Neutrophil (primary cell): ENCODE measurements around the gene ASTN1.
"Not testable (repeated sequence)": the region's sequence is repeated elsewhere in the genome, so short reads cannot be mapped to it uniquely, and the experiment has no call there.

Source experiments
- H3K27ac ChIP-seq: fragments of 200-600 bp; sonication (generic); 2 replicates; pipeline ENCODE4 v1.5.1; 2016; ENCODE audit warnings: mild to moderate bottlenecking, moderate library complexity
- H3K27me3 ChIP-seq: fragments of 200-600 bp; sonication (generic); 2 replicates; pipeline ENCODE4 v1.6.0; 2016; ENCODE audit warnings: mild to moderate bottlenecking
- H3K36me3 ChIP-seq: fragments of 200-600 bp; sonication (generic); 2 replicates; pipeline ENCODE4 v1.5.1; 2017
- H3K4me1 ChIP-seq, 2 experiments: fragments of 200-600 bp in 1 of 2; sonication (generic) in 1 of 2; 1 replicate in 1 of 2; 2 replicates in 1 of 2; pipeline versions ENCODE4 v1.5.1 to v1.6.1; 2013 to 2016; ENCODE audit warnings: low read depth in 1 of 2, low read length in 1 of 2, mild to moderate bottlenecking in 1 of 2, moderate library complexity in 1 of 2; ENCODE audit not compliant: control insufficient read depth in 1 of 2, insufficient read depth in 1 of 2
- H3K4me3 ChIP-seq, 2 experiments: fragments of 200-600 bp in 1 of 2; sonication (generic) in 1 of 2; 1 replicate in 1 of 2; 2 replicates in 1 of 2; pipeline ENCODE4 v1.5.1; 2013 to 2016; ENCODE audit warnings: low read depth in 1 of 2, low read length in 1 of 2, mild to moderate bottlenecking in 1 of 2, moderate library complexity in 1 of 2
- H3K9me3 ChIP-seq: fragments of 200-600 bp; sonication (generic); 2 replicates; pipeline ENCODE4 v1.5.1; 2016
- TF ChIP-seq, protein P1 (sequence below): fragments of 200-600 bp; sonication (generic); IDR thresholded peaks from 2 replicates; pipeline ENCODE4 v1.5.1; 2016; ENCODE audit warnings: antibody characterized with exemption

Gene ASTN1

DNA sequence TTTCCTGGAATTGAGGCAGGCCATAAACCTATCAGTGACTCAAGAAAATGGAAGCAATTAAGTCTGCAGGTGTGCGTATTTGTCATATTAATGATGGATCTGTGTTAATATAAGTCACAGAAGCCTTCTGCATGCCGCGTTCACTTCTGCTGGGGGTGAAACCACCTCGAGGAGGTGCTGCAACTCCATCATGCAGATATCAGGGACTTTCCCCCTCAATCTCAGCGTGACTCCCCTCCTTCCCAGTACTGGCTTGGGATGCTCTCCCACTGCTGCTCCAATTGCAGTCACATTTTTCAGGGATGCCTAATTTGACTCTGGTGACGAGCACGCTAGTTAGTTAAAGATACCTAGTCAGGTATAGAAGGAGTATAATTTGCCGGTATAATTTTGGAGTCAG, 87.5 kb downstream of the ASTN1 start:
- no peaks in the 10 kb centered on the region for H3K9me3 ChIP-seq
- no peaks in the 10 kb centered on the region for H3K36me3 ChIP-seq
- TF ChIP-seq, protein P1, sequence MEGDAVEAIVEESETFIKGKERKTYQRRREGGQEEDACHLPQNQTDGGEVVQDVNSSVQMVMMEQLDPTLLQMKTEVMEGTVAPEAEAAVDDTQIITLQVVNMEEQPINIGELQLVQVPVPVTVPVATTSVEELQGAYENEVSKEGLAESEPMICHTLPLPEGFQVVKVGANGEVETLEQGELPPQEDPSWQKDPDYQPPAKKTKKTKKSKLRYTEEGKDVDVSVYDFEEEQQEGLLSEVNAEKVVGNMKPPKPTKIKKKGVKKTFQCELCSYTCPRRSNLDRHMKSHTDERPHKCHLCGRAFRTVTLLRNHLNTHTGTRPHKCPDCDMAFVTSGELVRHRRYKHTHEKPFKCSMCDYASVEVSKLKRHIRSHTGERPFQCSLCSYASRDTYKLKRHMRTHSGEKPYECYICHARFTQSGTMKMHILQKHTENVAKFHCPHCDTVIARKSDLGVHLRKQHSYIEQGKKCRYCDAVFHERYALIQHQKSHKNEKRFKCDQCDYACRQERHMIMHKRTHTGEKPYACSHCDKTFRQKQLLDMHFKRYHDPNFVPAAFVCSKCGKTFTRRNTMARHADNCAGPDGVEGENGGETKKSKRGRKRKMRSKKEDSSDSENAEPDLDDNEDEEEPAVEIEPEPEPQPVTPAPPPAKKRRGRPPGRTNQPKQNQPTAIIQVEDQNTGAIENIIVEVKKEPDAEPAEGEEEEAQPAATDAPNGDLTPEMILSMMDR = no peak
- no peak overlapping the region for H3K27ac ChIP-seq
- H3K4me3 ChIP-seq = no peak overlapping the region
- H3K27me3 ChIP-seq = no peaks in the 10 kb centered on the region
- no peaks in the 10 kb centered on the region for H3K4me1 ChIP-seq

DNA sequence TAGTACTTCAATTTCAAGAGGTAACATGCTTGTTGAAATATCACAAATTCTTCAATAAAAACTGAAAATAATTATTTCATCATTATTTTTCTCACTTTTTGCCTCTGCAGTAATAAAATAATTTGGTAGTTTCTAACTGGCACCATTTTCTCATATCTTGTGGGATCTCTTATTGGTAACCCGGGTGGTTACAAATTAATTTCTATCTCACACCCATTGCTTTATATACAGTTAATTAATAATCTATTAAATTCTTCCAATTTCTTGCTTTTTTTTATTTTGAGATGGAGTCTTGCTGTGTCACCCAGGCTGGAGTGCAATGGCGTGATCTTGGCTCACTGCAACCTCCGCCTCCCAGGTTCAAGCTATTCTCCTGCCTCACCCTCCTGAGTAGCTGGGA, 89.7 kb downstream of the ASTN1 start:
- not testable (repeated sequence) for H3K36me3 ChIP-seq, H3K4me1 ChIP-seq, H3K9me3 ChIP-seq, H3K27ac ChIP-seq, H3K27me3 ChIP-seq, H3K4me3 ChIP-seq

DNA sequence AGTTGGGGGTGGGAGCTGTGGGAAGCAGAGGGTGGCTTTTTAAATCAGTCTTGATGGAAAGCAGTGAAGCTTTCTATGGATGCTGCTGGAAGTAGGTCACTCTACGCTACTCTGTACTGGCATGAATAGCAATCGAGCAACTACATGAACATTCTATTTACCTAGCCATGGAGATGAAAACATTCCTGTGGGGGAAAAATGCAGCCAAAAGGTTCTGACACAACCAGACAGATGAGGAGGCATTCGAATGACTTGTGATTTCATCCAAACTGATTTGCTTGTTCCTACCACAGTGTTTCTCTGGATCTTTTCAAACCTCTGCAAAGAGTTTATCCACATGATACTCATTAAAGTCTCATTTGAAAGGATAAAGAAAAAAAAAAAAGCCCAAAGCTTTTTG, 95.0 kb downstream of the ASTN1 start:
- Histone ChIP-seq H3K4me3 (no peak overlapping the region), H3K4me1 (no peaks in the 10 kb centered on the region), H3K9me3 (no peaks in the 10 kb centered on the region), H3K36me3 (no peaks in the 10 kb centered on the region), H3K27me3 (no peaks in the 10 kb centered on the region), H3K27ac (no peak overlapping the region)
- TF ChIP-seq, protein P1 = no peak

DNA sequence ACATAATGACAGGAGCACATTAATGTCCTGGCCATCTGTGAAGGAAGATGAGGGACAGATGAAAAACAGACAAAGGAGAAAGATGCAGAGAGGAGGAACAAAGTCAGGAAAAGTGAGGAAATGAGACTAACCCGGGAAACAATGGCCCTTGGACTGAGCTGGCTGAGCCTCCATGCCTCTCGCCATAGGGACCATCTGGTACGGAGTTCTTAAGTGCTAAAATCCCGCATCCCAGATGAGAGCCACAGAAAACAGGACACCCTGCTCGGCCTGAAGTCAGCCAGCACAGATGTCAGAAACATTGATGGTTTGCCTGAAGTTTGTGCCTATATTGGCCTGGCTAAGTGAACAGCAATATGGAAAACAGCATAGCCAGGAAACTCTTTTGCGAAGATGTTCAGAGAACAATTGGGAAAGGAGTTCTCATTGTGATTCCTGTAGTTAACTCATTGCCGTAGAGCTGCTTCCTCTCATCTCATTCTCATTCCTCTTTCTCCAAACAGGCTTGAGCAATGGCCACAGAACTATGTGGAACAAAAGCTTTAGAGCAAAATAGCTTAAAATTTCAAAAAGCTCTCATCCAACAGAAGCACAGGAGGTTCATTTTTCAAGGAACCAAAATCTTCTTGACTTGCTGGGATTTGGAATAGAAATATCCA, 96.6 kb downstream of the ASTN1 start:
- TF ChIP-seq, protein P1 = no peak
- Histone ChIP-seq H3K36me3 (no peaks in the 10 kb centered on the region), H3K27me3 (no peaks in the 10 kb centered on the region), H3K27ac (no peak overlapping the region), H3K9me3 (no peaks in the 10 kb centered on the region), H3K4me1 (no peaks in the 10 kb centered on the region), H3K4me3 (no peak overlapping the region)

DNA sequence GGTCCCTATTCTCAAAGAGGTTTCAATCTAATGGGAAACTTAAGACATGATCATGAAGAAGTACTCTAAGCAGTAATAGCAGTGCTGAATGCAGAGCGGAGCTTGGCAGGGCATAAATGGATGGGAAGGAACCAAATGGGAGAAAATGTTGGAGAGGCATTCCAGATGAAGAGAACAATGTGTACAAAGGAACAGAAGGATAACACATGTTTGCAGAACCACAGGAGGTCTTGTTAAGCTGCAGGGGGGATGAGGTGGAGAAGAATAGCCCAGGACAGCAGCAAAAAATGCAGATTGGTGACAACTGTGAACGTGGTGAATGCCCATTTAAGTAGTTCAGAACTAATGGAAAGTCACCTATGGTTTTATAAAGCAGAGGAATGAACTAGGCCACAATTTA, 99.1 kb downstream of the ASTN1 start:
- Histone ChIP-seq H3K36me3 (no peaks in the 10 kb centered on the region), H3K4me1 (no peaks in the 10 kb centered on the region), H3K27ac (no peak overlapping the region), H3K9me3 (no peaks in the 10 kb centered on the region), H3K4me3 (no peak overlapping the region), H3K27me3 (no peaks in the 10 kb centered on the region)
- TF ChIP-seq, protein P1 = no peak

DNA sequence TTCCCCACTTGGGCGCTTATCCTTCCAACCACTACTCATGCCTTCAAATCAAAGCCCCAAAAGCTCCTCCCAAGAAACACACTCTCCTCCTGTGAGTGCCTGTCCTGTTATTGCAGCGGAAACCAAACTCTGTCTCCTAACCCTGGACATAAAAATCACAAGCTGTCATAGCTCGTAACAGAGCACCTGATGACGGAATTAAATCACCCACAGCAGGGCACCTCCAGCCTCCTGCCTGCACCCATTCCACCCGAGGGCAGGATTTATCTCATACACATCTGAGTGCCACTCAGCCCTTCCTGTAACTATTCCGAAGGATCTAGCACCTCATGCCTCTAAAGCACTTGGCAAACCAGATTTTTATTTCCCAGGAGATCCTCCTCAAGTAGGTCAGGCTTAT, 100.9 kb downstream of the ASTN1 start:
- Histone ChIP-seq H3K4me3 (no peak overlapping the region), H3K27me3 (no peaks in the 10 kb centered on the region)
- TF ChIP-seq, protein P1 = no peak

More for the DNA sequence above, 100.9 kb downstream of the ASTN1 start:
- Histone ChIP-seq H3K27ac (no peak overlapping the region), H3K9me3 (no peaks in the 10 kb centered on the region), H3K36me3 (no peaks in the 10 kb centered on the region), H3K4me1 (no peaks in the 10 kb centered on the region)
